Keratinocyte (primary cell): Measurements from ENCODE around the gene KCNK10. TPM values are rescaled to one million over a fixed set of nuclear protein-coding genes. Genes with fewer than 3 reads are reported as not detected.

Experiments
- DNase-seq: peaks from one replicate; pipeline ENCODE4 v3.0.0-alpha.2; 2011; ENCODE audit warnings: low read depth, missing footprints, low spot score
- FAIRE-seq: peaks from 2 replicates; lab custom pipeline; 2011; peaks lifted over from hg19 to GRCh38; lab: Jason Lieb, UNC
- H2AFZ ChIP-seq: 2 replicates; pipeline ENCODE4 v1.6.0; 2012; ENCODE audit warnings: low read length, control low read depth, inconsistent platforms; ENCODE audit not compliant: control insufficient read depth
- H3K27ac ChIP-seq: 2 replicates; pipeline ENCODE4 v1.5.1; 2011; ENCODE audit warnings: low read length; ENCODE audit not compliant: control insufficient read depth, insufficient read depth
- H3K27me3 ChIP-seq: 3 replicates; pipeline ENCODE4 v1.6.0; 2011; ENCODE audit warnings: low read length; ENCODE audit not compliant: control insufficient read depth, insufficient read depth; ENCODE audit errors: extremely low read depth
- H3K36me3 ChIP-seq, 2 experiments: 2 replicates in 1 of 2; 3 replicates in 1 of 2; pipeline ENCODE4 v1.5.1; 2011; ENCODE audit warnings: low read length in 2 of 2, mild to moderate bottlenecking in 1 of 2; ENCODE audit not compliant: control insufficient read depth in 2 of 2, insufficient read depth in 2 of 2; ENCODE audit errors: extremely low read depth in 1 of 2
- H3K4me1 ChIP-seq: 3 replicates; pipeline ENCODE4 v1.5.1; 2011; ENCODE audit warnings: low read length; ENCODE audit not compliant: control insufficient read depth, insufficient read depth; ENCODE audit errors: extremely low read depth
- H3K4me2 ChIP-seq: 3 replicates; pipeline ENCODE4 v1.6.0; 2011; ENCODE audit warnings: low read depth, low read length; ENCODE audit not compliant: control insufficient read depth, insufficient read depth; ENCODE audit errors: extremely low read depth
- H3K4me3 ChIP-seq, 3 experiments: fragments of 200-600 bp in 1 of 3; sonication (generic) in 1 of 3; 2 replicates in 2 of 3; 3 replicates in 1 of 3; pipeline ENCODE4 v1.5.1; 2011 to 2016; ENCODE audit warnings: low read length in 3 of 3, mild to moderate bottlenecking in 3 of 3, control low read depth in 2 of 3, inconsistent platforms in 1 of 3, low read depth in 1 of 3, mixed read lengths in 1 of 3, mixed run types in 1 of 3, moderate library complexity in 1 of 3; ENCODE audit not compliant: control insufficient read depth in 2 of 3, insufficient read depth in 2 of 3; ENCODE audit errors: extremely low read depth in 1 of 3
- H3K79me2 ChIP-seq: 2 replicates; pipeline ENCODE4 v1.6.0; 2012; ENCODE audit warnings: low read length; ENCODE audit not compliant: control insufficient read depth, insufficient read depth
- H3K9ac ChIP-seq: 3 replicates; pipeline ENCODE4 v1.6.0; 2011; ENCODE audit warnings: low read length; ENCODE audit not compliant: control insufficient read depth, insufficient read depth; ENCODE audit errors: extremely low read depth
- H3K9me1 ChIP-seq: 3 replicates; pipeline ENCODE4 v1.6.0; 2011; ENCODE audit warnings: low read length; ENCODE audit not compliant: control insufficient read depth, insufficient read depth; ENCODE audit errors: extremely low read depth
- H3K9me3 ChIP-seq: 2 replicates; pipeline ENCODE4 v1.5.1; 2012; ENCODE audit warnings: low read depth, low read length; ENCODE audit not compliant: control insufficient read depth
- H4K20me1 ChIP-seq: 3 replicates; pipeline ENCODE4 v1.6.0; 2011; ENCODE audit warnings: low read length; ENCODE audit not compliant: control insufficient read depth, insufficient read depth; ENCODE audit errors: extremely low read depth
- CTCF ChIP-seq, 3 experiments: IDR thresholded peaks in 1 of 3; conservative IDR thresholded peaks in 1 of 3; optimal IDR thresholded peaks in 1 of 3; 2 replicates in 2 of 3; 3 replicates in 1 of 3; pipeline versions ENCODE3 to v1.5.1; 2011; ENCODE audit warnings: low read length in 3 of 3, mild to moderate bottlenecking in 3 of 3, moderate library complexity in 2 of 3, control low read depth in 1 of 3, inconsistent platforms in 1 of 3; ENCODE audit not compliant: insufficient read depth in 2 of 3; ENCODE audit errors: extremely low read depth in 1 of 3
- EZH2 ChIP-seq: IDR thresholded peaks from one replicate; pipeline ENCODE4 v1.6.1; 2012; ENCODE audit warnings: inconsistent platforms, mild to moderate bottlenecking, low read length, moderate library complexity
- dilution Hi-C: fragments of 300-500 bp; cut with MboI; formaldehyde crosslinking; loops from one replicate; pipeline ENCODE4 v1.7.0; 2020; ENCODE audit warnings: low sequenced_read_pairs; ENCODE audit not compliant: extremely low pct_ligation_motif_present
- polyA plus RNA-seq, 5 experiments: library from polyadenylated mRNA; depleted of rRNA in 3 of 5; stranded (reverse) in 3 of 5; stranded (forward) in 1 of 5; unstranded in 1 of 5; fragments of >200 nt; gene quantifications; 1 replicate in 1 of 5; 2 replicates in 3 of 5; 3 replicates in 1 of 5; pipeline versions ENCODE4 v1.2.1 to v1.2.3, GENCODE V29; 2011 to 2012; ENCODE audit warnings: missing spikeins in 2 of 5, low read depth in 1 of 5, low replicate concordance in 1 of 5

The KCNK10 gene
- polyA plus RNA-seq, 1 donor (not counting 4 experiments of a cell fraction or from before 2014, with no cell fraction given), result 0.79 TPM

- H2AFZ ChIP-seq, result no peak overlapping the region
- H3K9ac ChIP-seq, result no peak overlapping the region
- H3K4me1 ChIP-seq, result no peaks in the 10 kb centered on the region
- H3K9me1 ChIP-seq, result no peaks in the 10 kb centered on the region
- FAIRE-seq (no peak), DNase-seq (no peak)
- H3K4me2 ChIP-seq, result no peak overlapping the region
- H3K79me2 ChIP-seq, result no peaks in the 10 kb centered on the region
- H3K36me3 ChIP-seq, result no peaks in the 10 kb centered on the region
- TF ChIP-seq CTCF (optimal IDR thresholded peaks at IDR 0.05 in 1 of 3, IDR thresholded peaks at IDR 0.05 in 1 of 3, conservative IDR thresholded peaks at IDR 0.05 in 1 of 3; ENCODE audit: extremely low read depth in 1 of 3, insufficient read depth in 2 of 3, low read length in 3 of 3) (no peak), EZH2 (no peak)
- no peaks in the 10 kb centered on the region for H4K20me1 ChIP-seq
- no peak overlapping the region for H3K27ac ChIP-seq
- no peaks in the 10 kb centered on the region for H3K9me3 ChIP-seq
- dilution Hi-C loops, result no loop called here
- H3K4me3 ChIP-seq, result no peak overlapping the region
- no peaks in the 10 kb centered on the region for H3K27me3 ChIP-seq
Observed at GRCh38 chr14:88359500-88359899, 36.4 kb upstream of the KCNK10 start.

GRCh38 chr14:88354358-88354757 is 31.3 kb upstream of the KCNK10 start:
- no peak for FAIRE-seq

More at GRCh38 chr14:88354358-88354757, 31.3 kb upstream of the KCNK10 start:
- Histone ChIP-seq H2AFZ (no peak overlapping the region), H3K27ac (no peak overlapping the region), H3K4me1 (no peaks in the 10 kb centered on the region), H3K9me1 (no peaks in the 10 kb centered on the region), H3K4me2 (no peak overlapping the region), H3K4me3 (no peak overlapping the region), H3K9me3 (no peaks in the 10 kb centered on the region), H4K20me1 (no peaks in the 10 kb centered on the region), H3K9ac (no peak overlapping the region), H3K36me3 (no peaks in the 10 kb centered on the region), H3K79me2 (no peaks in the 10 kb centered on the region), H3K27me3 (no peaks in the 10 kb centered on the region)
- no peak for DNase-seq
- dilution Hi-C loops, result no loop called here
- TF ChIP-seq EZH2 (no peak), CTCF (optimal IDR thresholded peaks at IDR 0.05 in 1 of 3, IDR thresholded peaks at IDR 0.05 in 1 of 3, conservative IDR thresholded peaks at IDR 0.05 in 1 of 3; ENCODE audit: extremely low read depth in 1 of 3, insufficient read depth in 2 of 3, low read length in 3 of 3) (no peak)
